PC-9 (cell line): ENCODE data around the gene STEAP1B. TPM values are rescaled to one million over a fixed set of nuclear protein-coding genes. Genes with fewer than 3 reads are reported as not detected.

Experiments used
- BruUV-seq: library from RNA; stranded (reverse); fragments of 400-500 nt; replicated peaks from 2 replicates; lab custom pipeline; 2021; lab: Mats Ljungman, UMichigan
- CTCF ChIA-PET: fragments of 300-600 bp; sonication (Branson Sonifier 250); formaldehyde crosslinking; loops from one replicate; lab custom pipeline; 2022; ENCODE audit warnings: antibody characterized with exemption; lab: Charles Lee
- POLR2A ChIA-PET: fragments of 300-600 bp; sonication (Branson Sonifier 250); formaldehyde crosslinking; loops from one replicate; lab custom pipeline; 2022; ENCODE audit warnings: antibody characterized with exemption; ENCODE audit not compliant: unreplicated experiment; lab: Charles Lee
- DNase-seq, 2 experiments: peaks; one replicate each; pipeline versions ENCODE4 v3.0.0 to v3.0.0-alpha.2; 2015 to 2022; ENCODE audit warnings: mixed read lengths in 1 of 2
- H2AFZ ChIP-seq: fragments of 200-600 bp; sonication (generic); 2 replicates; pipeline ENCODE4 v1.8.1; 2017; ENCODE audit warnings: antibody characterized with exemption
- H3F3A ChIP-seq: fragments of 200-600 bp; sonication (generic); 2 replicates; pipeline ENCODE4 v1.8.1; 2017; ENCODE audit warnings: antibody characterized with exemption, mild to moderate bottlenecking, low read depth; ENCODE audit not compliant: insufficient read depth
- H3K27ac ChIP-seq: fragments of 200-600 bp; sonication (generic); 2 replicates; pipeline ENCODE4 v1.6.1; 2016; ENCODE audit warnings: mixed run types
- H3K27me3 ChIP-seq: fragments of 200-600 bp; sonication (generic); 2 replicates; pipeline ENCODE4 v1.6.1; 2016; ENCODE audit warnings: low read depth, mixed run types; ENCODE audit not compliant: insufficient read depth
- H3K36me3 ChIP-seq: fragments of 200-600 bp; sonication (generic); 2 replicates; pipeline ENCODE4 v1.6.1; 2016; ENCODE audit warnings: low read depth, mixed run types
- H3K4me1 ChIP-seq: fragments of 200-600 bp; sonication (generic); replicated peaks from 2 replicates; pipeline ENCODE4 v1.6.1; 2016; ENCODE audit warnings: mixed run types; ENCODE audit not compliant: insufficient read depth
- H3K4me2 ChIP-seq: fragments of 200-600 bp; sonication (generic); 2 replicates; pipeline ENCODE4 v1.6.1; 2017; ENCODE audit warnings: mixed run types
- H3K4me3 ChIP-seq: fragments of 200-600 bp; sonication (generic); 2 replicates; pipeline ENCODE4 v1.6.1; 2016; ENCODE audit warnings: mixed run types
- H3K79me2 ChIP-seq: fragments of 200-600 bp; sonication (generic); 2 replicates; pipeline ENCODE4 v1.6.1; 2017; ENCODE audit warnings: low read depth, mixed run types
- H3K9me2 ChIP-seq: fragments of 200-600 bp; sonication (generic); 2 replicates; pipeline ENCODE4 v1.8.1; 2017; ENCODE audit warnings: mild to moderate bottlenecking; ENCODE audit not compliant: insufficient read depth
- H3K9me3 ChIP-seq: fragments of 200-600 bp; sonication (generic); 2 replicates; pipeline ENCODE4 v1.8.1; 2016; ENCODE audit warnings: low read depth; ENCODE audit not compliant: insufficient read depth
- H4K20me1 ChIP-seq: fragments of 200-600 bp; sonication (generic); 2 replicates; pipeline ENCODE4 v1.8.1; 2017; ENCODE audit not compliant: insufficient read depth
- CTCF ChIP-seq: fragments of 200-600 bp; sonication (generic); conservative IDR thresholded peaks from 2 replicates; pipeline ENCODE4 v1.6.1; 2017; ENCODE audit warnings: mixed run types, antibody characterized with exemption, mild to moderate bottlenecking, moderate library complexity
- EZH2 ChIP-seq: fragments of 200-600 bp; sonication (generic); IDR thresholded peaks from 2 replicates; pipeline ENCODE4 v1.8.0; 2017; ENCODE audit warnings: antibody characterized with exemption, low read depth
- intact Hi-C: fragments of 100-400 bp; cut with micrococcal nuclease; formaldehyde crosslinking; loops from one replicate; pipeline ENCODE4 v1.10.0; 2022; ENCODE audit not compliant: unreplicated experiment
- total RNA-seq: library from RNA; stranded (reverse); gene quantifications from 2 replicates; pipeline ENCODE4 v1.2.3, GENCODE V29; 2021

The STEAP1B gene
- total RNA-seq, 1 experiment from 2014 or later: 0.35 TPM

- POLR2A ChIA-PET: no interaction called here
- Histone ChIP-seq H3K4me3 (no peak overlapping the region), H3K9me2 (no peaks in the 10 kb centered on the region), H3K27me3 (no peaks in the 10 kb centered on the region), H3K36me3 (no peaks in the 10 kb centered on the region), H3K79me2 (no peaks in the 10 kb centered on the region), H4K20me1 (no peaks in the 10 kb centered on the region), H2AFZ (no peak overlapping the region), H3K4me2 (no peak overlapping the region), H3F3A (no peaks in the 10 kb centered on the region), H3K9me3 (no peaks in the 10 kb centered on the region), H3K27ac (no peak overlapping the region), H3K4me1 (no peaks in the 10 kb centered on the region)
- no peak for DNase-seq
- intact Hi-C loops: no loop called here
- CTCF ChIA-PET: no interaction called here
- no peak for TF ChIP-seq CTCF
- TF ChIP-seq EZH2: no peak
- no TSS peak for BruUV-seq
Observed at GRCh38 chr7:22413211-22413610, 86.8 kb downstream of the STEAP1B start.

GRCh38 chr7:22411977-22412693 is 87.9 kb downstream of the STEAP1B start:
- H3K9me2 ChIP-seq: no peaks in the 10 kb centered on the region
- H3K4me3 ChIP-seq: no peak overlapping the region
- H3K79me2 ChIP-seq: no peaks in the 10 kb centered on the region
- no peaks in the 10 kb centered on the region for H3F3A ChIP-seq
- H3K27me3 ChIP-seq: no peaks in the 10 kb centered on the region
- ChIA-PET POLR2A (interaction anchor here (0.6 kb wide), 1 partner anchor 467 kb away, joined by 9 read pairs; no protein-coding TSS in a partner anchor), CTCF (no interaction called here)
- intact Hi-C loops: no loop called here
- no peaks in the 10 kb centered on the region for H4K20me1 ChIP-seq
- no peaks in the 10 kb centered on the region for H3K4me1 ChIP-seq
- no peaks in the 10 kb centered on the region for H3K36me3 ChIP-seq
- no peak for DNase-seq
- no peaks in the 10 kb centered on the region for H3K9me3 ChIP-seq
- H3K4me2 ChIP-seq: no peak overlapping the region
- no TSS peak for BruUV-seq
- H3K27ac ChIP-seq: no peak overlapping the region
- H2AFZ ChIP-seq: no peak overlapping the region
- TF ChIP-seq CTCF (no peak), EZH2 (no peak)

- no peaks in the 10 kb centered on the region for H3K79me2 ChIP-seq
- POLR2A ChIA-PET: no interaction called here
- no TSS peak for BruUV-seq
- no peaks in the 10 kb centered on the region for H3K9me2 ChIP-seq
- H3K9me3 ChIP-seq: no peaks in the 10 kb centered on the region
- no peak overlapping the region for H2AFZ ChIP-seq
- H3K4me2 ChIP-seq: no peak overlapping the region
- no peaks in the 10 kb centered on the region for H4K20me1 ChIP-seq
- no peak for TF ChIP-seq CTCF
- no peak for DNase-seq
- CTCF ChIA-PET: no interaction called here
- H3K4me1 ChIP-seq: no peaks in the 10 kb centered on the region; the same call in 1 of the 2 replicates
- no peaks in the 10 kb centered on the region for H3F3A ChIP-seq
- H3K4me3 ChIP-seq: no peak overlapping the region
- no peak overlapping the region for H3K27ac ChIP-seq
- intact Hi-C loops: no loop called here
- no peaks in the 10 kb centered on the region for H3K36me3 ChIP-seq
- H3K27me3 ChIP-seq: no peaks in the 10 kb centered on the region
Observed at GRCh38 chr7:22406715-22407114, 93.3 kb downstream of the STEAP1B start.
